Left lung (tissue), 10 donors: ENCODE data around the gene IFNA6. TPM values are rescaled to one million over a fixed set of nuclear protein-coding genes. Genes with fewer than 3 reads are reported as not detected.
"Not testable (repeated sequence)": the region's sequence is repeated elsewhere in the genome, so short reads cannot be mapped to it uniquely, and the experiment has no call there.

ENCODE experiments used
- ATAC-seq: fragments of 200-7000 bp; cut with Tn5 transposase; one replicate; pipeline ENCODE4 v1.9.1; 2020; ENCODE audit warnings: moderate library complexity
- DNase-seq, 4 donors: peaks; one replicate each; pipeline ENCODE4 v3.0.0-alpha.2; 2013 to 2020
- H3K27ac ChIP-seq, 2 donors: fragments of 200-600 bp; sonication (generic) in 1 of 2; one replicate each; pipeline versions ENCODE4 v1.5.0 to v1.8.0; 2020 to 2021
- H3K27me3 ChIP-seq, 2 donors: fragments of 200-600 bp; sonication (generic) in 1 of 2; one replicate each; pipeline versions ENCODE4 v1.5.0 to v1.8.0; 2020 to 2021
- H3K36me3 ChIP-seq, 2 donors: fragments of 200-600 bp; sonication (generic) in 1 of 2; one replicate each; pipeline versions ENCODE4 v1.5.0 to v1.8.0; 2020 to 2021
- H3K4me1 ChIP-seq, 2 donors: fragments of 200-600 bp; one replicate each; pipeline ENCODE4 v1.8.0; 2021
- H3K4me3 ChIP-seq, 2 donors: fragments of 200-600 bp; sonication (generic) in 1 of 2; one replicate each; pipeline versions ENCODE4 v1.5.0 to v1.8.0; 2020 to 2021; ENCODE audit warnings: mild to moderate bottlenecking in 1 of 2
- H3K9me3 ChIP-seq, 2 donors: fragments of 200-600 bp; sonication (generic) in 1 of 2; one replicate each; pipeline versions ENCODE4 v1.5.0 to v1.8.0; 2020 to 2021
- CTCF ChIP-seq, 2 donors: fragments of 200-600 bp; sonication (generic) in 1 of 2; IDR thresholded peaks; one replicate each; pipeline versions ENCODE4 v1.5.0 to v1.8.0; 2021; ENCODE audit warnings: antibody characterized with exemption in 2 of 2
- intact Hi-C, 2 donors: fragments of 100-400 bp; cut with DNase I; formaldehyde crosslinking; loops; one replicate each; pipeline versions ENCODE4 v1.11.2 to v1.14.2; 2022
- polyA plus RNA-seq, 6 donors: library from polyadenylated mRNA; unstranded; fragments of 120-200 nt; gene quantifications; one replicate each; pipeline ENCODE4 v1.2.1, GENCODE V29; 2013; ENCODE audit not compliant: insufficient read length in 6 of 6
- total RNA-seq, 2 donors: library from RNA; stranded (reverse); fragmentation: NEBNext Ultra II Directional; extraction: Animal tissue kit (Norgen Biotek cat#: 25700); gene quantifications; one replicate each; pipeline ENCODE4 v1.2.1, GENCODE V29; 2021
- donor health status: DM: no; HTN: yes; CAD: no.
- donor health status: DM: no; HTN: no; CAD: no.

Gene IFNA6
- total and polyA plus RNA-seq, 8 donors: not detected

GRCh38 chr9:21367957-21368356 lies 17.3 kb upstream of the IFNA6 start, which contains the start of gene IFNA13:
IFNA13 (minus strand) TSS chr9:21368057; CDS start chr9:21368010, 47 bp downstream.
- DNase-seq (no peak), ATAC-seq (no peak)
- intact Hi-C loops: no loop called here

DNA sequence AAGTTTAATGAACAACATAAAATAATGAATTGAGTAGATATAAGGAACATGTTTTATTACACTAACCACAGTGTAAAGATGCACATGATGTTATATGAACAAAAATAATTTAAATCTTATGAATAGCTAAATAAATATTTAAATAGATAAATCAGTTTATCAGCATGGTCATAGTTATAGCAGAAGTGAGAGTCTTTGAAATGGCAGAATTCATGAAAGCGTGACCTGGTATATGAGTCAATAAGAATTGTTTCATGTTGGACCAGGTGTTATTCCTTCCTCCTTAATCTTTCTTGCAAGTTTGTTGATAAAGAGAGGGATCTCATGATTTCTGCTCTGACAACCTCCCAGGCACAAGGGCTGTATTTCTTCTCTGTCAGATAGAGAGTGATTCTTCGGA lies 16.5 kb upstream of the IFNA6 start:
- H3K4me3 ChIP-seq, ATAC-seq, DNase-seq, H3K27ac ChIP-seq, H3K36me3 ChIP-seq, intact Hi-C loops, H3K4me1 ChIP-seq, H3K9me3 ChIP-seq: not testable (repeated sequence)
- H3K27me3 ChIP-seq: peaks cover 0 to 18% of the 10 kb centered on the region in 2 donors

More at GRCh38 chr9:21367957-21368356, 17.3 kb upstream of the IFNA6 start, which contains the start of gene IFNA13:
- Histone ChIP-seq H3K9me3 (no peaks in the 10 kb centered on the region), H3K27me3 (peaks cover 0 to 16% of the 10 kb centered on the region in 2 donors), H3K4me1 (no peaks in the 10 kb centered on the region), H3K4me3 (no peak within 1 kb of the TSS), H3K27ac (no peak within 1 kb of the TSS), H3K36me3 (no peaks in the 10 kb centered on the region)
- TF ChIP-seq CTCF (IDR thresholded peaks at IDR 0.05): no peak

DNA sequence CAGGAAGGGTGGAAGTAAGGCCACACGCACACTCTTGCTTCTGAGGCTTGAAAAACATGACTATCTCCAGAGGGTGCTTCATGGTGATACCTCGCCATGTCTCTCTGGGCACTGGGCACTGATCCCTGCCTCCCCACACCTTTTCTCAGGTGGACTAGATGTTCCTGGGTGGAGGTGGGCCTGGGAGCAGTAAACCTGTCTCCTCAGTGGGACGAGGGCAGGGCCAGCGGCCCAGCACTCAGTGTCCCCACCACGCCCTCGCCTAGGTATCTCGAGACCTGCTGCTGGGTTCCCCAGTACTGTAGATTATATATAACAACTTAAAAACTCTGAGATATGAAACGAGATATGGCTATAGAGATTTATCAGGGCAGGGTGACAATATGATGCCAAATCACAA lies 11.6 kb upstream of the IFNA6 start:
- DNase-seq (peak in 1 of 4 donors; percentile 40), ATAC-seq (no peak)
- intact Hi-C loops: no loop called here
- TF ChIP-seq CTCF (IDR thresholded peaks at IDR 0.05): no peak
- Histone ChIP-seq H3K27ac (no peak overlapping the region), H3K4me3 (no peak overlapping the region), H3K27me3 (peaks cover 0 to 18% of the 10 kb centered on the region in 2 donors), H3K36me3 (no peaks in the 10 kb centered on the region), H3K9me3 (no peaks in the 10 kb centered on the region), H3K4me1 (no peaks in the 10 kb centered on the region)

- intact Hi-C loops: no loop called here
- H3K4me3 ChIP-seq: no peak overlapping the region
- ATAC-seq: no peak
These were observed 7.1 kb upstream of the IFNA6 start for GRCh38 chr9:21357479-21358460.

DNA sequence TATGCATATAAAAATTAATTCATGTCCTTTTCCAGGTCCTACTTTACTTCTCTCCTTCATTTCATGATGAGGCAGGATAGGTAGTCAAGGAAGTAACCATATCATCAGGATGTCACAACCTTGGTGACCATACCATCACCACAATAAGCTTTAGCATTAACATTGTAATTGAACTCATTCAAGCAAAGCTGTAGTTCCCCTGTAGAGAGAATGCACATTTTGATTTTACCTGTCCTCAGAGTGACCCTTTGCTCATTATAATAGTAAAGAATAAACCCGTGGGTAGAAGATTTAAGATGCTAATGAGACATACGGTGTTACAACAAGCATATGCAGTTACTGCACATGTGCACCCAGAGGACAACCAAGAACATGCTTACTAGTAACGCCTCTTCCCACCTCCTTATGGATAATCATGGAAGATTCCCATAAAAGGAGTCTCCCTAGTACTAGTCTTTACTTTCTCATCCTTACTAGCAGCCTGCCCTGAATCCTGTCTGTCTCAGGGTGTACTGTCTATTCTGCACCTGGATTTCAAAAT lies 2.2 kb downstream of the IFNA6 start:
- DNase-seq: no peak
- Histone ChIP-seq H3K27ac (no peak overlapping the region), H3K9me3 (no peaks in the 10 kb centered on the region), H3K27me3 (peaks cover 0 to 7% of the 10 kb centered on the region in 2 donors), H3K4me1 (no peaks in the 10 kb centered on the region), H3K36me3 (no peaks in the 10 kb centered on the region), H3K4me3 (no peak overlapping the region)
- no peak for TF ChIP-seq CTCF (IDR thresholded peaks at IDR 0.05)
- intact Hi-C loops: no loop called here
- no peak for ATAC-seq

More at GRCh38 chr9:21357479-21358460, 7.1 kb upstream of the IFNA6 start:
- no peak for TF ChIP-seq CTCF (IDR thresholded peaks at IDR 0.05)
- H3K36me3 ChIP-seq: no peaks in the 10 kb centered on the region
- DNase-seq: no peak
- H3K9me3 ChIP-seq: no peaks in the 10 kb centered on the region
- no peaks in the 10 kb centered on the region for H3K4me1 ChIP-seq
- H3K27ac ChIP-seq: no peak overlapping the region
- H3K27me3 ChIP-seq: peaks cover 0 to under 1% of the 10 kb centered on the region in 2 donors
